K562 treated with DMSO at 1 percent for 24 hours (cell line): ENCODE results near the gene AKT2. TPM values are rescaled to one million over a fixed set of nuclear protein-coding genes. Genes with fewer than 3 reads are reported as not detected.

Experiments used
- total RNA-seq: library from RNA; unstranded; fragments of 300-600 nt; gene quantifications from 2 replicates; pipeline ENCODE4 v1.2.3, GENCODE V29; 2022; ENCODE audit warnings: low read depth; ENCODE audit not compliant: insufficient read depth

Gene AKT2
- 53.7 and 58.9 TPM in 2 replicates for total RNA-seq

DNA sequence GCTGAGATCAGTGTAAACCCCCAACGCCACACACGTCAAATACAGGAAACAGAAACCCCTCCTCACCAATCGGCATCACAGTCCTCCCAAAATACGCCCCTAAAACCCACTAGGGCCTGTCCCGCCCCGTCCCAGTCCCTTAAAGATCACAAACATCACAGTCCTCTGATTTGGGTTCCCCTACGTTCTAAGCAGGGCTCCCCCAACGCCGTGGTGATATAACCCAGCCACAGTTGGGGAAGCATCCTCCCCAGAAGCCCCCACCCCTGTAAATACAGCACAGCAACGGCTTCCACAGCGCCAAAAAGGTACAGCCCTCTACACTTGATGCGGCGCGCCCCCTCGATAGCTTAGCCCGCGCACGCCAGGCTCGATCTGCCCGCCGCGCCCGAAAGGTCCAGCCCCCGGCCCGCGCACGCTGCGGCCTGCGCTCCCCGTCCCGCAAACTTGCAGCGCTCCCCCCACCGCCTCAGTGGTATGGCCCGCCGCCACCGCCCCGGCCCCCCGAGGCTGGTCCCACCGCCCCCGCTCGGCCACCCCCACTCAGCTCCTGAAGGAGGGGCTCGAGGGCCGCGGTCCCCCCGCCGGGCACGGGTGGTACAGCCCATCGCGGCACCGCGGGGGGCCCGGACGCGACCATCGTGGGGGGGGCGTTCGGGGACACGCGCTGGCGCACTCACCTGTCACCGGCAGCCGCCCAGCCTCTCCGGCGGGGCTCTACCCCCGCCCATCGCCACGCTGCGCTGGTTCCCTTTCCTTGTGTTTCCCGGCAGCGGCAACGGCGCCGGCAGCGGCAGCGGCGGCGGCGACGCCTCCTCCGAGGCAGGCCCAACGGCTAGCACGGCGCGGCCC lies at the start of gene AKT2:
TSS of gene AKT2 (minus strand) at position 845 of the 852 bp plus-strand sequence. CDS start 20,078 bp downstream, outside the sequence.

DNA sequence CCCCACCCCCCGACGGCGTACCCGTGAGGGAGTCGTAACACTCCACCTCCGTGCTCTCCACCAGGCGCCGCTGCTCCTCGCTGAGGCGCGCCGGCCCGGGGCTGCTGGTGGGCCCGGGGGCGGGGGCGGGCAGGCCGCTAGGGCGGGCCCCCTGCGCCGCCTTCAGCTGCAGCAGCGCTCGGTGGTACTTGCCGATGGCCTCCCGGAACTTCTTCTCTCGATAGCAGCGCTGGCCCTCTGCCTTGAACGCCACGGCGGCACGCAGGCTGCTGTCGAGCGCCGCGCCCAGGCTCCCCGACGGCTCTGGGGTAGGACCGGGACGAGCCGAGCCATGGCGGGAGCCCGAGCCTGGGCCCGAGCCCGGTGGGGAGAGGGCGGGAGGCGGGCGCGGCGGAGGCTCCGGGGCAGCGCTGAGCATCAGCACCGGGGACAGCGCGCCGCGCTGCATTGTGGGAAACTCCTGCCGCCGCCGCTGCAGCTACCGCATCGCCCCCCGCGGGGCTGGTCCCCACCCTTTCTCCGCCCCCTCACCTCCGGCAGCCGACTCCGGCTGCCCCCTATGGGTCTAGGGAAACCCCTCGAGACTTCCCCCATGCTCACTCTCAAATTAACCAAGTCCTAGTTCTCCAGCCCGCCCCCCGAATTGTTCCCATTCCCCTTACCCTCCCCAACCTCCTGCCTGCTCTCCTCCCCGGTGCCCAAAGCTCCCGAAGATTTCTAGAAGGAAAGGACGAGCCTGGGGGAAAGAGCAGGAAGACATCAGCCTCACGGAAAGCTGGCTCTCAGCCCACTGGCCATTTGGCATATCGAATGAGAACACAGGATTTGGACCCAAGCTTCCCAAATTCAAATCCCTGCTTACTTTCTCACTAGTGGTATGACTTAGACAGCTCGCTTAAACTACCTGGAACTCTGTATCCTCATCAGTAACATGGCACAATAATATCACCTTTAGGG lies 66.9 kb downstream of the AKT2 start, which contains the start of gene TTC9B:
TSS of gene TTC9B (minus strand) at position 451 of the 957 bp plus-strand sequence. CDS start at position 448, 3 bp downstream.

DNA sequence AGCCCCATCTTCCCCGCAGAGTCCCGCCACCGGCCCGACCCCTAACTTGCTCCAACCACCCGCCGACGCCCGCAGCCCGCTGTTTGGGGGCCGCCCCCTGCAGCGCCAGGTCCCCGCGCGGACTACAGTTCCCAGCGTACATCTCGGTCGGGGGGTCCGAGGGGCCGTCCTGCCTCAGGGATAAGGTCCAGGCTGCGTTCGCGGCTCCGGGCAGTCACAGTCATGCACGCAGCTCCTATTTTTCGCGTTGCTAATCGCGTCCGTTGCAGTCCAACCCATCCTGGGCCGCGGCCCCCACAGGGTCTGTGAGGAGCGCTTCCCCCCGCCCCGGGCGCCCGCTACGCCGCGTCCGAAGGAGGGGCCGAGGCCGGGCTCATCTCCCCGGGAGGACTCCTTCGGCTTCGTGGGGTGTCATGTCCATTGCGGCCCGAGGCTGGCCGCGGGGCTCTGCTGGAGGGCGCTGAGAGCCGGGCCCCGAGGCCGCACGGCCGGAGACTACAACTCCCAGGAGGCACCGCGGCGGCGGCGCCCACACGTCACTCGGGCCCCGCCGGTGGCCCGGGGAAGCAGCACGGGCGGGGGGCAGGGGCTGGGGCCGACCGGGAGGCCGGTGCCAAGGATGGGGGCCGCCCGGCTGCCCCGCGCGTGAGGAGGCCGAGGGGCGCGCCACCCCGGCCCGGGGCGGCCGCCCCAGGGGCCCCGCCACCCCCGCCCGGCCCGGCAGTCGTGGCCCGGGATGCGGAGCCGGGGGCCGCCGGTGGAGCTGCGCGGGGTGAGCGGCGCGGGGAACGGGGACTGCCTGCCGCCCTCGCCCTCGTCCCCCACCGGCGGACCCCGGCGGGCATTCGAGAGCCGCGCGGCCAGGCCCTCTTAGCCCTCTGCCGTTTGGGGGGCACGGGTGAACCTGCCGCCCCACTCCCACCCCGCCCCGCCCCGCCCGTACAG lies 94.0 kb downstream of the AKT2 start, which contains the start of gene MAP3K10:
TSS of gene MAP3K10 (plus strand) at position 536 of the 945 bp plus-strand sequence. CDS start 606 bp downstream, outside the sequence.

Other genes with a start within 250 kb of the AKT2 start
- gene ZNF780B, start 229.1 kb downstream of the AKT2 start, total RNA-seq, result 2.0 and 6.8 TPM in 2 replicates
- gene ZNF780A, start 194.4 kb downstream of the AKT2 start, total RNA-seq, result 19.8 and 27.7 TPM in 2 replicates
- 18.3 and 20.6 TPM in 2 replicates for gene MAP3K10, start 93.9 kb downstream of the AKT2 start, total RNA-seq
- gene TTC9B, start 67.0 kb downstream of the AKT2 start, total RNA-seq, result not detected in 2 replicates
- gene CCNP, start 58.7 kb downstream of the AKT2 start, total RNA-seq, result not detected in 2 replicates
- gene C19orf47, start 63.1 kb upstream of the AKT2 start, total RNA-seq, result 19.2 and 21.4 TPM in 2 replicates
- gene PLD3, start 63.4 kb upstream of the AKT2 start, total RNA-seq, result 1,029 and 1,087 TPM in 2 replicates
- 0.58 and 1.3 TPM in 2 replicates for gene HIPK4, start 104.8 kb upstream of the AKT2 start, total RNA-seq
- 8.2 and 8.3 TPM in 2 replicates for gene PRX, start 128.0 kb upstream of the AKT2 start, total RNA-seq
- gene SERTAD1, start 140.6 kb upstream of the AKT2 start, total RNA-seq, result 50.7 and 53.0 TPM in 2 replicates
- 33.7 and 34.9 TPM in 2 replicates for gene SERTAD3, start 159.0 kb upstream of the AKT2 start, total RNA-seq
- 834 and 1,005 TPM in 2 replicates for gene BLVRB, start 180.4 kb upstream of the AKT2 start, total RNA-seq
- gene SPTBN4, start 181.7 kb upstream of the AKT2 start, total RNA-seq, result 3.8 and 4.5 TPM in 2 replicates